MM.1S (cell line): ENCODE results near the gene LRRC15.

Experiments
- DNase-seq: peaks from one replicate; pipeline ENCODE4 v3.0.0-alpha.2; 2015
- H2AFZ ChIP-seq: fragments of 300-600 bp; sonication (generic); 2 replicates; pipeline ENCODE4 v1.6.0; 2016; ENCODE audit warnings: antibody characterized with exemption, low read length
- H3F3A ChIP-seq: fragments of 300-600 bp; sonication (generic); 2 replicates; pipeline ENCODE4 v1.6.1; 2016; ENCODE audit warnings: mild to moderate bottlenecking, antibody characterized with exemption, low read length, moderate library complexity, mixed read lengths; ENCODE audit not compliant: insufficient read depth
- H3K27ac ChIP-seq: fragments of 300-600 bp; sonication (generic); 2 replicates; pipeline ENCODE4 v1.5.1; 2016; ENCODE audit warnings: mild to moderate bottlenecking, low read length
- H3K27me3 ChIP-seq: fragments of 300-600 bp; sonication (generic); replicated peaks from 2 replicates; pipeline ENCODE4 v1.6.0; 2016; ENCODE audit warnings: low read length; ENCODE audit not compliant: insufficient read depth
- H3K36me3 ChIP-seq: fragments of 300-600 bp; sonication (generic); replicated peaks from 2 replicates; pipeline ENCODE4 v1.6.1; 2016; ENCODE audit warnings: mild to moderate bottlenecking, low read length, mixed read lengths; ENCODE audit not compliant: insufficient read depth
- H3K4me1 ChIP-seq: fragments of 300-600 bp; sonication (generic); 2 replicates; pipeline ENCODE4 v1.6.1; 2016; ENCODE audit warnings: low read length, mixed read lengths
- H3K4me2 ChIP-seq: fragments of 300-600 bp; sonication (generic); 2 replicates; pipeline ENCODE4 v1.6.0; 2016; ENCODE audit warnings: low read depth, low read length
- H3K4me3 ChIP-seq: fragments of 300-600 bp; sonication (generic); 2 replicates; pipeline ENCODE4 v1.5.1; 2016; ENCODE audit warnings: low read length, mixed read lengths
- H3K79me2 ChIP-seq: fragments of 300-600 bp; sonication (generic); 2 replicates; pipeline ENCODE4 v1.6.1; 2016; ENCODE audit warnings: mixed run types, low read length, mixed read lengths
- H3K9ac ChIP-seq: fragments of 300-600 bp; sonication (generic); 2 replicates; pipeline ENCODE4 v1.6.1; 2016; ENCODE audit warnings: low read length, mixed read lengths
- H3K9me2 ChIP-seq: fragments of 300-600 bp; sonication (generic); replicated peaks from 2 replicates; pipeline ENCODE4 v1.6.1; 2016; ENCODE audit warnings: mild to moderate bottlenecking, low read length, mixed read lengths; ENCODE audit not compliant: insufficient read depth
- H3K9me3 ChIP-seq: fragments of 300-600 bp; sonication (generic); replicated peaks from 2 replicates; pipeline ENCODE4 v1.6.1; 2016; ENCODE audit warnings: mild to moderate bottlenecking, low read length, mixed read lengths; ENCODE audit not compliant: insufficient read depth
- H4K20me1 ChIP-seq: fragments of 300-600 bp; sonication (generic); 2 replicates; pipeline ENCODE4 v1.6.1; 2016; ENCODE audit warnings: mild to moderate bottlenecking, low read length, moderate library complexity, mixed read lengths; ENCODE audit not compliant: insufficient read depth
- CTCF ChIP-seq: fragments of 300-600 bp; sonication (generic); IDR thresholded peaks from 2 replicates; pipeline ENCODE4 v1.5.1; 2016; ENCODE audit warnings: antibody characterized with exemption, low read length, mixed read lengths
- EZH2 ChIP-seq: fragments of 300-600 bp; sonication (generic); optimal IDR thresholded peaks from 2 replicates; pipeline ENCODE3; 2017; ENCODE audit warnings: low read depth, mild to moderate bottlenecking, antibody characterized with exemption, low read length, mixed read lengths
- EZH2phosphoT487 ChIP-seq: fragments of 300-600 bp; sonication (generic); IDR thresholded peaks from 2 replicates; pipeline ENCODE4 v1.6.1; 2018; ENCODE audit warnings: antibody characterized with exemption, low read length

Gene LRRC15

GRCh38 chr3:194330579-194330978 is 39.0 kb downstream of the LRRC15 start:
- Histone ChIP-seq H2AFZ (no peak overlapping the region), H3K27me3 (peaks cover 13% of the 10 kb centered on the region), H3K27ac (no peak overlapping the region), H3F3A (peaks cover 10% of the 10 kb centered on the region), H4K20me1 (no peaks in the 10 kb centered on the region), H3K4me3 (no peak overlapping the region), H3K4me1 (0 out of 2 replicates have a peak, but pooled peaks cover 5% of the 10 kb centered on the region), H3K9me3 (no peaks in the 10 kb centered on the region), H3K4me2 (no peak overlapping the region), H3K9me2 (no peaks in the 10 kb centered on the region), H3K36me3 (no peaks in the 10 kb centered on the region), H3K9ac (no peak overlapping the region), H3K79me2 (no peaks in the 10 kb centered on the region)
- no peak for DNase-seq
- TF ChIP-seq CTCF (no peak), EZH2phosphoT487 (no peak), EZH2 (no peak)

- no peaks in the 10 kb centered on the region for H3K9me3 ChIP-seq
- H3F3A ChIP-seq, result peaks cover 10% of the 10 kb centered on the region
- H3K4me3 ChIP-seq, result no peak overlapping the region
- H3K4me2 ChIP-seq, result no peak overlapping the region
- DNase-seq, result no peak
- TF ChIP-seq EZH2 (no peak), CTCF (no peak), EZH2phosphoT487 (no peak)
- H3K4me1 ChIP-seq, result 0 out of 2 replicates have a peak, but pooled peaks cover 5% of the 10 kb centered on the region
- H3K9ac ChIP-seq, result no peak overlapping the region
- no peaks in the 10 kb centered on the region for H3K79me2 ChIP-seq
- H3K9me2 ChIP-seq, result no peaks in the 10 kb centered on the region
- H3K36me3 ChIP-seq, result no peaks in the 10 kb centered on the region
- H2AFZ ChIP-seq, result no peak overlapping the region
- no peaks in the 10 kb centered on the region for H4K20me1 ChIP-seq
- H3K27ac ChIP-seq, result no peak overlapping the region
- H3K27me3 ChIP-seq, result peaks cover 13% of the 10 kb centered on the region
Observed at GRCh38 chr3:194330160-194330559, 39.4 kb downstream of the LRRC15 start.

GRCh38 chr3:194329583-194329965 is 40.0 kb downstream of the LRRC15 start:
- Histone ChIP-seq H3K79me2 (no peaks in the 10 kb centered on the region), H2AFZ (no peak overlapping the region), H3K9me3 (no peaks in the 10 kb centered on the region), H4K20me1 (no peaks in the 10 kb centered on the region), H3K27me3 (peaks cover 13% of the 10 kb centered on the region), H3K4me2 (no peak overlapping the region), H3K27ac (no peak overlapping the region), H3K4me3 (no peak overlapping the region), H3K36me3 (no peaks in the 10 kb centered on the region), H3K4me1 (0 out of 2 replicates have a peak, but pooled peaks cover 5% of the 10 kb centered on the region), H3F3A (peaks cover 10% of the 10 kb centered on the region), H3K9ac (no peak overlapping the region), H3K9me2 (no peaks in the 10 kb centered on the region)
- TF ChIP-seq CTCF (no peak), EZH2 (no peak), EZH2phosphoT487 (no peak)
- no peak for DNase-seq
